ENCODE measurements around the gene SACM1L. TPM values are rescaled to one million over a fixed set of nuclear protein-coding genes. Genes with fewer than 3 reads are reported as not detected.

SACM1L gene
- total and polyA plus RNA-seq, 2 of the 13 experiments (the other 11 are each of a cell fraction or from before 2014, with no cell fraction given) = 15.1 to 27.8 TPM

- BruUV-seq (replicated peaks) = no TSS peak
- Histone ChIP-seq H3K4me1 (ENCODE audit: insufficient read depth, low read length) (peaks cover 93% of the 10 kb centered on the region), H3K9ac (ENCODE audit: insufficient read depth, low read depth, low read length) (no peak overlapping the region), H3K4me3 (replicated peaks in 1 of 3; ENCODE audit: insufficient read depth in 1 of 3, low read depth in 2 of 3, low read length in 3 of 3) (no peak overlapping the region), H3K79me2 (ENCODE audit: insufficient read depth, low read length) (peaks cover 26% of the 10 kb centered on the region), H3K27me3 (ENCODE audit: control insufficient read depth in 1 of 2, insufficient read depth in 2 of 2, low read length in 2 of 2) (no peaks in the 10 kb centered on the region), H2AFZ (ENCODE audit: low read length) (no peak overlapping the region), H3K9me3 (ENCODE audit: low read length) (no peaks in the 10 kb centered on the region), H3K36me3 (replicated peaks in 1 of 2; ENCODE audit: control insufficient read depth in 1 of 2, insufficient read depth in 2 of 2, low read length in 2 of 2) (peaks cover 4 to 16% of the 10 kb centered on the region in 2 experiments; a peak in 3 of 5 replicates), H3K4me2 (ENCODE audit: low read depth, low read length) (no peak overlapping the region), H3K27ac (ENCODE audit: extremely low read length, insufficient read depth, low read length) (peak overlapping the region; percentile 34), H4K20me1 (ENCODE audit: insufficient read depth, low read length) (no peaks in the 10 kb centered on the region)
- in situ Hi-C loops (cut with HindIII; ENCODE audit: extremely low pct_ligation_motif_present, low pct_unique_long_range_greater_than_20kb) = no loop called here
- CTCF ChIA-PET (ENCODE audit: low intra/inter-chr PET ratio, low total read pairs) = no interaction called here
- 80% methylated on average over 2 of the region's 4 CpGs for WGBS (ENCODE audit: low lambda C conversion rate)
- FAIRE-seq (no peak), ATAC-seq (no peak), DNase-seq (ENCODE audit: low spot score) (no peak)
- intact Hi-C loops (cut with micrococcal nuclease; ENCODE audit: unreplicated experiment) = loop anchor here (1.0 kb wide), 1 partner anchor 46 kb away; no protein-coding TSS in a partner anchor
- POLR2A ChIA-PET = no interaction called here
- TF ChIP-seq HMGXB3 (CRISPR knock-in tag; IDR thresholded peaks at IDR 0.05; ENCODE audit: borderline replicate concordance) (no peak), EHMT2 (IDR thresholded peaks at IDR 0.05; ENCODE audit: borderline replicate concordance, low read depth, low read length) (no peak), ZNF672 (CRISPR knock-in tag; IDR thresholded peaks at IDR 0.05) (no peak), ZSCAN20 (CRISPR knock-in tag; IDR thresholded peaks at IDR 0.05; ENCODE audit: borderline replicate concordance) (no peak), TRAFD1 (CRISPR knock-in tag; IDR thresholded peaks at IDR 0.05; ENCODE audit: borderline replicate concordance) (no peak), GZF1 (CRISPR knock-in tag; IDR thresholded peaks at IDR 0.05) (no peak), SMAD1 (CRISPR knock-in tag; IDR thresholded peaks at IDR 0.05; ENCODE audit: borderline replicate concordance, low read depth) (no peak), SRY (CRISPR knock-in tag; IDR thresholded peaks at IDR 0.05) (no peak), SMARCC2 (IDR thresholded peaks at IDR 0.05) (no peak), ZNF546 (CRISPR knock-in tag; conservative IDR thresholded peaks at IDR 0.05) (no peak), CBX2 (IDR thresholded peaks at IDR 0.05; ENCODE audit: low read depth, low read length) (no peak), CBX2 (CRISPR knock-in tag; IDR thresholded peaks at IDR 0.05; ENCODE audit: low read depth) (no peak), SIX1 (CRISPR knock-in tag; IDR thresholded peaks at IDR 0.05; ENCODE audit: borderline replicate concordance) (no peak), ZUFSP (CRISPR knock-in tag; IDR thresholded peaks at IDR 0.05; ENCODE audit: borderline replicate concordance) (no peak), WIZ (CRISPR knock-in tag; IDR thresholded peaks at IDR 0.05) (no peak), ATF4 (CRISPR knock-in tag; IDR thresholded peaks at IDR 0.05) (no peak)
Observed at GRCh38 chr3:45640724-45641361, 48.4 kb upstream of the SACM1L start.
